ENCODE data around the gene HP. TPM values are rescaled to one million over a fixed set of nuclear protein-coding genes. Genes with fewer than 3 reads are reported as not detected.

Gene HP
- total and polyA plus RNA-seq, 2 donors: 5.3 to 16.9 TPM

- Histone ChIP-seq H3K27me3 (ENCODE audit: control insufficient read depth in 2 of 2, insufficient read depth in 1 of 2, low read length in 1 of 2) (no peaks in the 10 kb centered on the region), H3K4me3 (ENCODE audit: low read length in 2 of 2) (no peak overlapping the region), H3K27ac (ENCODE audit: low read depth in 1 of 2, low read length in 1 of 2) (no peak overlapping the region), H3K9me3 (ENCODE audit: control insufficient read depth in 2 of 2, insufficient read depth in 1 of 2, low read length in 1 of 2) (no peaks in the 10 kb centered on the region), H3K36me3 (ENCODE audit: control insufficient read depth in 2 of 2, insufficient read depth in 2 of 2, low read length in 1 of 2) (peaks cover 92 to 97% of the 10 kb centered on the region in 2 donors), H3K4me1 (ENCODE audit: control insufficient read depth in 2 of 2, insufficient read depth in 2 of 2, low read length in 2 of 2) (no peaks in the 10 kb centered on the region)
- WGBS: 91% methylated on average over 16 of the region's 16 CpGs
- no peak for DNase-seq (ENCODE audit: low read depth in 6 of 9, low spot score in 9 of 9)
Measured at GRCh38 chr16:72108353-72109102, 54.2 kb downstream of the HP start.

DNA sequence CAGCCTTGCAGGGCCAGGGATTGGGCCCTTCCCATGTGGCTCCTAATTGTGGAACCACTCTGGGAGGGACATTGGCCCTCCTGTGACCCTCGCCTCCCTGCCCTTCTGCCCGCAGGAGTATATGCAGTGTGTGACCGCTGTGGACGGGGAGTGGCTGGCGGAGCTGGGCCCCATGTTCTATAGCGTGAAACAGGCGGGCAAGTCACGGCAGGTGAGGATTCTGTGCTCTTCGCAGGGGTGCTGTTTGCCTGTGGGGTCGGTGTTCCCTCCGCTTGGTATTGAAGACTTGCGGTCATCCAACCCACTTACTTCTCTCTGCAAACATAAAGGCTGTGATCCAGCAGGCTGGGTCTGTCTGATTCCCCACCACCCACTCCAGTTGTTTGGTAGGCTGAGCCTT, 55.0 kb downstream of the HP start:
- Histone ChIP-seq H3K9me3 (ENCODE audit: control insufficient read depth in 2 of 2, insufficient read depth in 1 of 2, low read length in 1 of 2) (no peaks in the 10 kb centered on the region), H3K27ac (ENCODE audit: low read depth in 1 of 2, low read length in 1 of 2) (no peak overlapping the region), H3K36me3 (ENCODE audit: control insufficient read depth in 2 of 2, insufficient read depth in 2 of 2, low read length in 1 of 2) (peaks cover 84 to 91% of the 10 kb centered on the region in 2 donors), H3K4me1 (ENCODE audit: control insufficient read depth in 2 of 2, insufficient read depth in 2 of 2, low read length in 2 of 2) (no peaks in the 10 kb centered on the region), H3K4me3 (ENCODE audit: low read length in 2 of 2) (no peak overlapping the region), H3K27me3 (ENCODE audit: control insufficient read depth in 2 of 2, insufficient read depth in 1 of 2, low read length in 1 of 2) (no peaks in the 10 kb centered on the region)
- 98% methylated on average over 12 of the region's 12 CpGs for WGBS
- no peak for DNase-seq (ENCODE audit: low read depth in 6 of 9, low spot score in 9 of 9)

GRCh38 chr16:72109966-72110530, 55.7 kb downstream of the HP start:
- H3K4me3 ChIP-seq (ENCODE audit: low read length in 2 of 2): no peak overlapping the region
- H3K27ac ChIP-seq (ENCODE audit: low read depth in 1 of 2, low read length in 1 of 2): no peak overlapping the region
- H3K36me3 ChIP-seq (ENCODE audit: control insufficient read depth in 2 of 2, insufficient read depth in 2 of 2, low read length in 1 of 2): peaks cover 76 to 83% of the 10 kb centered on the region in 2 donors
- no peaks in the 10 kb centered on the region for H3K4me1 ChIP-seq (ENCODE audit: control insufficient read depth in 2 of 2, insufficient read depth in 2 of 2, low read length in 2 of 2)
- no peaks in the 10 kb centered on the region for H3K27me3 ChIP-seq (ENCODE audit: control insufficient read depth in 2 of 2, insufficient read depth in 1 of 2, low read length in 1 of 2)
- 97% methylated on average over 12 of the region's 12 CpGs for WGBS
- H3K9me3 ChIP-seq (ENCODE audit: control insufficient read depth in 2 of 2, insufficient read depth in 1 of 2, low read length in 1 of 2): no peaks in the 10 kb centered on the region
- DNase-seq (ENCODE audit: low read depth in 6 of 9, low spot score in 9 of 9): no peak

Other genes starting within 250 kb of the HP start
- 26.7 TPM for gene AP1G1, start 245.7 kb upstream of the HP start, total RNA-seq
- gene AP1G1, start 245.7 kb upstream of the HP start, polyA plus RNA-seq: 24.1 TPM
- 10.8 TPM for gene ATXN1L, start 208.5 kb upstream of the HP start, total RNA-seq
- 6.5 TPM for gene ATXN1L, start 208.5 kb upstream of the HP start, polyA plus RNA-seq
- gene ZNF821, start 170.3 kb upstream of the HP start, total RNA-seq: 9.4 TPM
- gene ZNF821, start 170.3 kb upstream of the HP start, polyA plus RNA-seq: 7.8 TPM
- gene IST1, start 159.0 kb upstream of the HP start, total RNA-seq: 134 TPM
- 163 TPM for gene IST1, start 159.0 kb upstream of the HP start, polyA plus RNA-seq
- 0.09 TPM for gene PKD1L3, start 54.1 kb upstream of the HP start, total RNA-seq
- 0.07 TPM for gene PKD1L3, start 54.1 kb upstream of the HP start, polyA plus RNA-seq
- gene DHODH, start 45.8 kb upstream of the HP start, total RNA-seq: 5.4 TPM
- 6.3 TPM for gene DHODH, start 45.8 kb upstream of the HP start, polyA plus RNA-seq
- 0.14 TPM for gene HPR, start 8.7 kb downstream of the HP start, total RNA-seq
- 0.94 TPM for gene HPR, start 8.7 kb downstream of the HP start, polyA plus RNA-seq
- 13.1 TPM for gene TXNL4B, start 39.1 kb downstream of the HP start, total RNA-seq
- 9.9 TPM for gene TXNL4B, start 39.1 kb downstream of the HP start, polyA plus RNA-seq
- gene DHX38, start 39.3 kb downstream of the HP start, total RNA-seq: 38.2 TPM
- gene DHX38, start 39.3 kb downstream of the HP start, polyA plus RNA-seq: 58.3 TPM
- gene PMFBP1, start 117.7 kb downstream of the HP start, total RNA-seq: 1.8 TPM
- 2.1 TPM for gene PMFBP1, start 117.7 kb downstream of the HP start, polyA plus RNA-seq